DOHH2 (cell line): Measurements from ENCODE around the gene GLYATL3.
A peak's percentile ranks its signal among the peaks of the same experiment; 100 is the strongest.

Experiments
- H3F3A ChIP-seq: fragments of 200-600 bp; sonication (generic), shearing (Covaris generic); 2 replicates; pipeline ENCODE4 v1.6.0; 2016; ENCODE audit warnings: antibody characterized with exemption, mild to moderate bottlenecking; ENCODE audit not compliant: control insufficient read depth, insufficient read depth
- H3K27ac ChIP-seq: fragments of 200-600 bp; sonication (generic); 2 replicates; pipeline ENCODE4 v1.5.1; 2014; ENCODE audit warnings: low read depth, mild to moderate bottlenecking, low read length, moderate library complexity
- H3K27me3 ChIP-seq: fragments of 200-600 bp; sonication (generic); 2 replicates; pipeline ENCODE4 v1.6.1; 2014; ENCODE audit warnings: mild to moderate bottlenecking, low read length, mixed read lengths; ENCODE audit not compliant: control insufficient read depth
- H3K36me3 ChIP-seq: fragments of 200-600 bp; sonication (generic); 2 replicates; pipeline ENCODE4 v1.6.1; 2014; ENCODE audit warnings: mild to moderate bottlenecking, low read length, moderate library complexity, mixed read lengths; ENCODE audit not compliant: control insufficient read depth
- H3K4me1 ChIP-seq: fragments of 200-600 bp; sonication (generic); 2 replicates; pipeline ENCODE4 v1.6.1; 2014; ENCODE audit warnings: mild to moderate bottlenecking, low read length, mixed read lengths; ENCODE audit not compliant: control insufficient read depth
- H3K4me2 ChIP-seq: fragments of 200-600 bp; sonication (generic); 2 replicates; pipeline ENCODE4 v1.6.0; 2014; ENCODE audit warnings: mild to moderate bottlenecking, low read length, moderate library complexity
- H3K4me3 ChIP-seq: fragments of 200-600 bp; sonication (generic); 2 replicates; pipeline ENCODE4 v1.5.1; 2014; ENCODE audit warnings: mild to moderate bottlenecking, low read length, mixed read lengths
- H3K79me2 ChIP-seq: fragments of 200-600 bp; sonication (generic); 2 replicates; pipeline ENCODE4 v1.6.1; 2014; ENCODE audit warnings: mild to moderate bottlenecking, low read length, mixed read lengths; ENCODE audit not compliant: control insufficient read depth
- H3K9me2 ChIP-seq: fragments of 200-600 bp; sonication (generic); replicated peaks from 2 replicates; pipeline ENCODE4 v1.6.1; 2014; ENCODE audit warnings: mild to moderate bottlenecking, low read length, mixed read lengths; ENCODE audit not compliant: control insufficient read depth
- H3K9me3 ChIP-seq: fragments of 200-600 bp; sonication (generic); 2 replicates; pipeline ENCODE4 v1.6.1; 2014; ENCODE audit warnings: antibody characterized with exemption, low read length, mixed read lengths; ENCODE audit not compliant: control insufficient read depth, insufficient read depth
- H4K20me1 ChIP-seq: fragments of 200-600 bp; sonication (generic); 2 replicates; pipeline ENCODE4 v1.6.0; 2014; ENCODE audit warnings: low read depth, mild to moderate bottlenecking, antibody characterized with exemption, low read length, moderate library complexity; ENCODE audit not compliant: control insufficient read depth, insufficient read depth
- CTCF ChIP-seq: fragments of 200-600 bp; sonication (generic); IDR thresholded peaks from one replicate; pipeline ENCODE4 v1.5.1; 2014; ENCODE audit warnings: antibody characterized with exemption, mild to moderate bottlenecking, low read depth, low read length; ENCODE audit not compliant: poor library complexity, severe bottlenecking
- EZH2phosphoT487 ChIP-seq: fragments of 200-600 bp; sonication (generic); IDR thresholded peaks from 2 replicates; pipeline ENCODE4 v1.6.1; 2017; ENCODE audit warnings: borderline replicate concordance, mild to moderate bottlenecking, antibody characterized with exemption, low read length, moderate library complexity, mixed read lengths

The GLYATL3 gene

GRCh38 chr6:49528571-49528970 is 28.8 kb downstream of the GLYATL3 start:
- H3K4me1 ChIP-seq = no peaks in the 10 kb centered on the region
- H4K20me1 ChIP-seq = no peaks in the 10 kb centered on the region
- H3K27ac ChIP-seq = no peak overlapping the region
- H3K9me3 ChIP-seq = no peaks in the 10 kb centered on the region
- no peak overlapping the region for H3K4me3 ChIP-seq
- H3K79me2 ChIP-seq = no peaks in the 10 kb centered on the region
- H3K36me3 ChIP-seq = no peaks in the 10 kb centered on the region
- no peak overlapping the region for H3K4me2 ChIP-seq
- no peaks in the 10 kb centered on the region for H3F3A ChIP-seq
- no peaks in the 10 kb centered on the region for H3K9me2 ChIP-seq
- H3K27me3 ChIP-seq = no peaks in the 10 kb centered on the region
- TF ChIP-seq CTCF = no peak
- TF ChIP-seq EZH2phosphoT487 = no peak

GRCh38 chr6:49530141-49530776 is 30.5 kb downstream of the GLYATL3 start:
- no peaks in the 10 kb centered on the region for H3K79me2 ChIP-seq
- no peaks in the 10 kb centered on the region for H3K36me3 ChIP-seq
- TF ChIP-seq CTCF (no peak), EZH2phosphoT487 (no peak)
- H3K4me1 ChIP-seq = no peaks in the 10 kb centered on the region
- no peak overlapping the region for H3K4me2 ChIP-seq
- no peaks in the 10 kb centered on the region for H3F3A ChIP-seq
- no peaks in the 10 kb centered on the region for H3K9me2 ChIP-seq
- H4K20me1 ChIP-seq = no peaks in the 10 kb centered on the region
- no peaks in the 10 kb centered on the region for H3K9me3 ChIP-seq
- H3K4me3 ChIP-seq = no peak overlapping the region
- no peaks in the 10 kb centered on the region for H3K27me3 ChIP-seq
- no peak overlapping the region for H3K27ac ChIP-seq

- no peaks in the 10 kb centered on the region for H4K20me1 ChIP-seq
- H3K4me2 ChIP-seq = no peak overlapping the region
- no peak overlapping the region for H3K4me3 ChIP-seq
Measured at GRCh38 chr6:49531774-49532569, 32.2 kb downstream of the GLYATL3 start.

More at GRCh38 chr6:49531774-49532569, 32.2 kb downstream of the GLYATL3 start:
- Histone ChIP-seq H3F3A (no peaks in the 10 kb centered on the region), H3K27me3 (no peaks in the 10 kb centered on the region), H3K9me3 (no peaks in the 10 kb centered on the region), H3K9me2 (no peaks in the 10 kb centered on the region), H3K79me2 (no peaks in the 10 kb centered on the region), H3K27ac (no peak overlapping the region), H3K36me3 (no peaks in the 10 kb centered on the region), H3K4me1 (no peaks in the 10 kb centered on the region)
- no peak for TF ChIP-seq EZH2phosphoT487
- peak; percentile 97 for TF ChIP-seq CTCF
